Adipocyte (in vitro differentiated cells): Measurements from ENCODE around the gene KIF18B.
A peak's percentile ranks its signal among the peaks of the same experiment; 100 is the strongest.

Experiments
- DNase-seq: peaks from one replicate; pipeline ENCODE4 v3.0.0-alpha.2; 2015; ENCODE audit warnings: low read depth
- H3K27me3 ChIP-seq: replicated peaks from 2 replicates; pipeline ENCODE4 v1.7.0; 2013; ENCODE audit warnings: mild to moderate bottlenecking, low read length, moderate library complexity; ENCODE audit not compliant: control insufficient read depth, insufficient read depth
- H3K36me3 ChIP-seq: 2 replicates; pipeline ENCODE4 v1.7.0; 2013; ENCODE audit warnings: low read length, mild to moderate bottlenecking, moderate library complexity; ENCODE audit not compliant: control insufficient read depth, insufficient read depth, severe bottlenecking
- H3K4me1 ChIP-seq: 2 replicates; pipeline ENCODE4 v1.7.0; 2013; ENCODE audit warnings: mild to moderate bottlenecking, low read length, moderate library complexity; ENCODE audit not compliant: control insufficient read depth, insufficient read depth
- H3K4me3 ChIP-seq: 2 replicates; pipeline ENCODE4 v1.7.0; 2013; ENCODE audit warnings: mild to moderate bottlenecking, low read length, moderate library complexity
- H3K9ac ChIP-seq: 2 replicates; pipeline ENCODE4 v1.7.0; 2013; ENCODE audit warnings: mild to moderate bottlenecking, low read length, moderate library complexity
- H3K9me3 ChIP-seq: 2 replicates; pipeline ENCODE4 v1.7.0; 2013; ENCODE audit warnings: mild to moderate bottlenecking, low read length, moderate library complexity; ENCODE audit not compliant: control insufficient read depth

The KIF18B gene

GRCh38 chr17:44898768-44899073 is 48.9 kb downstream of the KIF18B start:
- DNase-seq = peak; percentile 71
- Histone ChIP-seq H3K36me3 (peaks cover 12% of the 10 kb centered on the region), H3K9ac (peak overlapping the region; percentile 99), H3K9me3 (no peaks in the 10 kb centered on the region), H3K4me3 (peak overlapping the region; percentile 98), H3K27me3 (no peaks in the 10 kb centered on the region), H3K4me1 (peaks cover 29% of the 10 kb centered on the region)

- no peaks in the 10 kb centered on the region for H3K27me3 ChIP-seq
- no peak for DNase-seq
- H3K4me3 ChIP-seq = no peak overlapping the region
- no peak overlapping the region for H3K9ac ChIP-seq
- peaks cover 6% of the 10 kb centered on the region for H3K4me1 ChIP-seq
- peaks cover 38% of the 10 kb centered on the region for H3K36me3 ChIP-seq
- H3K9me3 ChIP-seq = no peaks in the 10 kb centered on the region
Observed at GRCh38 chr17:44894642-44895041, 52.9 kb downstream of the KIF18B start.

GRCh38 chr17:44892250-44892649 is 55.3 kb downstream of the KIF18B start:
- peaks cover 3% of the 10 kb centered on the region for H3K4me1 ChIP-seq
- no peaks in the 10 kb centered on the region for H3K27me3 ChIP-seq
- no peaks in the 10 kb centered on the region for H3K9me3 ChIP-seq
- H3K9ac ChIP-seq = no peak overlapping the region
- H3K36me3 ChIP-seq = peaks cover 41% of the 10 kb centered on the region
- no peak overlapping the region for H3K4me3 ChIP-seq
- no peak for DNase-seq

- peaks cover 61% of the 10 kb centered on the region for H3K36me3 ChIP-seq
- H3K9me3 ChIP-seq = no peaks in the 10 kb centered on the region
- H3K27me3 ChIP-seq = no peaks in the 10 kb centered on the region
- H3K4me1 ChIP-seq = peaks cover 3% of the 10 kb centered on the region
- no peak for DNase-seq
- no peak overlapping the region for H3K9ac ChIP-seq
- no peak overlapping the region for H3K4me3 ChIP-seq
Observed at GRCh38 chr17:44889003-44889402, 58.6 kb downstream of the KIF18B start.

- H3K9ac ChIP-seq = no peak overlapping the region
- no peak for DNase-seq
- peaks cover 63% of the 10 kb centered on the region for H3K36me3 ChIP-seq
- no peaks in the 10 kb centered on the region for H3K27me3 ChIP-seq
- H3K9me3 ChIP-seq = no peaks in the 10 kb centered on the region
- H3K4me3 ChIP-seq = no peak overlapping the region
- peaks cover 3% of the 10 kb centered on the region for H3K4me1 ChIP-seq
Observed at GRCh38 chr17:44887971-44888954, 59.3 kb downstream of the KIF18B start.

- H3K9ac ChIP-seq = no peak overlapping the region
- H3K27me3 ChIP-seq = no peaks in the 10 kb centered on the region
- peaks cover 3% of the 10 kb centered on the region for H3K4me1 ChIP-seq
- no peak overlapping the region for H3K4me3 ChIP-seq
- no peak for DNase-seq
- no peaks in the 10 kb centered on the region for H3K9me3 ChIP-seq
- peaks cover 66% of the 10 kb centered on the region for H3K36me3 ChIP-seq
Observed at GRCh38 chr17:44887016-44887415, 60.6 kb downstream of the KIF18B start.

GRCh38 chr17:44884941-44885340 is 62.6 kb downstream of the KIF18B start:
- H3K36me3 ChIP-seq = peaks cover 72% of the 10 kb centered on the region

GRCh38 chr17:44881145-44881544 is 66.4 kb downstream of the KIF18B start:
- Histone ChIP-seq H3K4me1 (no peaks in the 10 kb centered on the region), H3K4me3 (no peak overlapping the region), H3K9ac (no peak overlapping the region), H3K9me3 (no peaks in the 10 kb centered on the region), H3K27me3 (no peaks in the 10 kb centered on the region), H3K36me3 (peaks cover 85% of the 10 kb centered on the region)
- no peak for DNase-seq

More at GRCh38 chr17:44884941-44885340, 62.6 kb downstream of the KIF18B start:
- DNase-seq = no peak
- H3K9ac ChIP-seq = no peak overlapping the region
- H3K4me3 ChIP-seq = no peak overlapping the region
- no peaks in the 10 kb centered on the region for H3K27me3 ChIP-seq
- H3K4me1 ChIP-seq = peaks cover 3% of the 10 kb centered on the region
- no peaks in the 10 kb centered on the region for H3K9me3 ChIP-seq

- Histone ChIP-seq H3K27me3 (no peaks in the 10 kb centered on the region), H3K36me3 (peaks cover 82% of the 10 kb centered on the region), H3K9ac (no peak overlapping the region), H3K4me1 (no peaks in the 10 kb centered on the region), H3K9me3 (no peaks in the 10 kb centered on the region), H3K4me3 (no peak overlapping the region)
- DNase-seq = no peak
Observed at GRCh38 chr17:44880062-44880461, 67.5 kb downstream of the KIF18B start.

GRCh38 chr17:44879376-44879775 is 68.2 kb downstream of the KIF18B start:
- no peak overlapping the region for H3K9ac ChIP-seq
- no peaks in the 10 kb centered on the region for H3K27me3 ChIP-seq
- no peak for DNase-seq
- H3K4me3 ChIP-seq = no peak overlapping the region
- peaks cover 81% of the 10 kb centered on the region for H3K36me3 ChIP-seq
- H3K9me3 ChIP-seq = no peaks in the 10 kb centered on the region
- H3K4me1 ChIP-seq = no peaks in the 10 kb centered on the region

- no peaks in the 10 kb centered on the region for H3K9me3 ChIP-seq
- no peak overlapping the region for H3K4me3 ChIP-seq
- H3K9ac ChIP-seq = no peak overlapping the region
- DNase-seq = peak; percentile 78
- H3K4me1 ChIP-seq = no peaks in the 10 kb centered on the region
- no peaks in the 10 kb centered on the region for H3K27me3 ChIP-seq
- H3K36me3 ChIP-seq = peaks cover 81% of the 10 kb centered on the region
Observed at GRCh38 chr17:44878627-44879221, 68.8 kb downstream of the KIF18B start.
